ENCODE measurements around the gene OTOF. TPM values are rescaled to one million over a fixed set of nuclear protein-coding genes. Genes with fewer than 3 reads are reported as not detected.

The OTOF gene
- total RNA-seq, 1 donor from 2014 or later: not detected

- DNase-seq (ENCODE audit: low spot score): no peak
These were observed 11.9 kb downstream of the OTOF start for GRCh38 chr2:26465981-26466471.

- DNase-seq (ENCODE audit: low spot score): no peak
These were observed 12.5 kb downstream of the OTOF start for GRCh38 chr2:26465266-26465925.

- DNase-seq (ENCODE audit: low spot score): no peak
These were observed 13.3 kb downstream of the OTOF start for GRCh38 chr2:26464390-26465265.

GRCh38 chr2:26463244-26464192 lies 14.4 kb downstream of the OTOF start:
- DNase-seq (ENCODE audit: low spot score): no peak

- no peak for DNase-seq (ENCODE audit: low spot score)
These were observed 15.2 kb downstream of the OTOF start for GRCh38 chr2:26462511-26463243.

- no peak for DNase-seq (ENCODE audit: low spot score)
These were observed 15.8 kb downstream of the OTOF start for GRCh38 chr2:26462100-26462499.

- no peak for DNase-seq (ENCODE audit: low spot score)
These were observed 16.3 kb downstream of the OTOF start for GRCh38 chr2:26461601-26462023.

- DNase-seq (ENCODE audit: low spot score): no peak
These were observed 17.3 kb downstream of the OTOF start for GRCh38 chr2:26460613-26461031.

GRCh38 chr2:26459991-26460612 lies 17.8 kb downstream of the OTOF start:
- no peak for DNase-seq (ENCODE audit: low spot score)

GRCh38 chr2:26458365-26459042 lies 19.4 kb downstream of the OTOF start:
- DNase-seq (ENCODE audit: low spot score): no peak

GRCh38 chr2:26457695-26458364 lies 20.1 kb downstream of the OTOF start:
- DNase-seq (ENCODE audit: low spot score): no peak

- no peak for DNase-seq (ENCODE audit: low spot score)
These were observed 20.7 kb downstream of the OTOF start for GRCh38 chr2:26457251-26457666.

- DNase-seq (ENCODE audit: low spot score): no peak
These were observed 21.3 kb downstream of the OTOF start for GRCh38 chr2:26456440-26457250.

GRCh38 chr2:26455670-26456439 lies 22.1 kb downstream of the OTOF start:
- no peak for DNase-seq (ENCODE audit: low spot score)

GRCh38 chr2:26455037-26455669 lies 22.8 kb downstream of the OTOF start:
- DNase-seq (ENCODE audit: low spot score): no peak

GRCh38 chr2:26454561-26455001 lies 23.3 kb downstream of the OTOF start:
- DNase-seq (ENCODE audit: low spot score): no peak

Measured in umbilical cord (tissue), 2 donors.